DOHH2 (cell line): Measurements from ENCODE around the gene AK6.

Source experiments
- H3F3A ChIP-seq: fragments of 200-600 bp; sonication (generic), shearing (Covaris generic); 2 replicates; pipeline ENCODE4 v1.6.0; 2016; ENCODE audit warnings: antibody characterized with exemption, mild to moderate bottlenecking; ENCODE audit not compliant: control insufficient read depth, insufficient read depth
- H3K27ac ChIP-seq: fragments of 200-600 bp; sonication (generic); 2 replicates; pipeline ENCODE4 v1.5.1; 2014; ENCODE audit warnings: low read depth, mild to moderate bottlenecking, low read length, moderate library complexity
- H3K27me3 ChIP-seq: fragments of 200-600 bp; sonication (generic); 2 replicates; pipeline ENCODE4 v1.6.1; 2014; ENCODE audit warnings: mild to moderate bottlenecking, low read length, mixed read lengths; ENCODE audit not compliant: control insufficient read depth
- H3K36me3 ChIP-seq: fragments of 200-600 bp; sonication (generic); 2 replicates; pipeline ENCODE4 v1.6.1; 2014; ENCODE audit warnings: mild to moderate bottlenecking, low read length, moderate library complexity, mixed read lengths; ENCODE audit not compliant: control insufficient read depth
- H3K4me1 ChIP-seq: fragments of 200-600 bp; sonication (generic); 2 replicates; pipeline ENCODE4 v1.6.1; 2014; ENCODE audit warnings: mild to moderate bottlenecking, low read length, mixed read lengths; ENCODE audit not compliant: control insufficient read depth
- H3K4me2 ChIP-seq: fragments of 200-600 bp; sonication (generic); 2 replicates; pipeline ENCODE4 v1.6.0; 2014; ENCODE audit warnings: mild to moderate bottlenecking, low read length, moderate library complexity
- H3K4me3 ChIP-seq: fragments of 200-600 bp; sonication (generic); 2 replicates; pipeline ENCODE4 v1.5.1; 2014; ENCODE audit warnings: mild to moderate bottlenecking, low read length, mixed read lengths
- H3K79me2 ChIP-seq: fragments of 200-600 bp; sonication (generic); 2 replicates; pipeline ENCODE4 v1.6.1; 2014; ENCODE audit warnings: mild to moderate bottlenecking, low read length, mixed read lengths; ENCODE audit not compliant: control insufficient read depth
- H3K9me2 ChIP-seq: fragments of 200-600 bp; sonication (generic); replicated peaks from 2 replicates; pipeline ENCODE4 v1.6.1; 2014; ENCODE audit warnings: mild to moderate bottlenecking, low read length, mixed read lengths; ENCODE audit not compliant: control insufficient read depth
- H3K9me3 ChIP-seq: fragments of 200-600 bp; sonication (generic); 2 replicates; pipeline ENCODE4 v1.6.1; 2014; ENCODE audit warnings: antibody characterized with exemption, low read length, mixed read lengths; ENCODE audit not compliant: control insufficient read depth, insufficient read depth
- H4K20me1 ChIP-seq: fragments of 200-600 bp; sonication (generic); 2 replicates; pipeline ENCODE4 v1.6.0; 2014; ENCODE audit warnings: low read depth, mild to moderate bottlenecking, antibody characterized with exemption, low read length, moderate library complexity; ENCODE audit not compliant: control insufficient read depth, insufficient read depth
- CTCF ChIP-seq: fragments of 200-600 bp; sonication (generic); IDR thresholded peaks from one replicate; pipeline ENCODE4 v1.5.1; 2014; ENCODE audit warnings: antibody characterized with exemption, mild to moderate bottlenecking, low read depth, low read length; ENCODE audit not compliant: poor library complexity, severe bottlenecking
- EZH2phosphoT487 ChIP-seq: fragments of 200-600 bp; sonication (generic); IDR thresholded peaks from 2 replicates; pipeline ENCODE4 v1.6.1; 2017; ENCODE audit warnings: borderline replicate concordance, mild to moderate bottlenecking, antibody characterized with exemption, low read length, moderate library complexity, mixed read lengths

Gene AK6

GRCh38 chr5:69369340-69370121, at the start of gene AK6, which contains the start of the genes RAD17 and TAF9:
Gene AK6, minus strand, starts transcription at chr5:69369520. Its CDS starts 30 bp downstream, at chr5:69369490.
Gene RAD17, plus strand, starts transcription at chr5:69369818. Its CDS starts 2,391 bp downstream, at chr5:69372209.
Gene TAF9, minus strand, starts transcription at chr5:69369520. Its CDS starts 3,783 bp downstream, at chr5:69365737.
- Histone ChIP-seq H4K20me1 (peaks cover 19% of the 10 kb centered on the region; the same call in 1 of the 2 replicates), H3K9me3 (no peaks in the 10 kb centered on the region), H3K27me3 (no peaks in the 10 kb centered on the region), H3F3A (peaks cover 23% of the 10 kb centered on the region), H3K9me2 (no peaks in the 10 kb centered on the region), H3K4me2 (peak within 1 kb of the TSS; percentile 97), H3K36me3 (peaks cover 73% of the 10 kb centered on the region), H3K27ac (peak within 1 kb of the TSS; percentile 98), H3K4me1 (peaks cover 53% of the 10 kb centered on the region), H3K4me3 (peak within 1 kb of the TSS; percentile 85), H3K79me2 (peaks cover 98% of the 10 kb centered on the region)
- TF ChIP-seq CTCF: no peak
- TF ChIP-seq EZH2phosphoT487: no peak

GRCh38 chr5:69418554-69418953, 49.2 kb upstream of the AK6 start:
- H3K9me2 ChIP-seq: no peaks in the 10 kb centered on the region

DNA sequence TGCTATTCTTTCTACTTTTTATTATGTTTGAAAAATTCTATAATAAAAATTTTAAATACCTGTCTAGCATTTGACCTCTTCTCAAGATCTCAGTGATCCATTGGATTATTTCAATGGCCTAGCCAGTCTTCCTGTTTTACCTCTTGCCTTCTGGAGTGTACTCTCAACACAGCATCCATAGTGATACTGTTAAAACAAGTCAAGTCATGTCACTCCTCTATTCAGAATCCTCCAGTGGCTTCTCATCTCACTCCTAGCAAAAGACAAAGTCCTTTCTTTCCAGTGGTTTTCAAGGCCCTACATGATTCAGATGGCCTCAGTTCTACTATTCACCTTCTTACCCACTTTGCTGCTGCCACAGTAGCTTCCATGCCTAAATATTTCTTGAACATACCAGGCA, 47.4 kb upstream of the AK6 start:
- no peak overlapping the region for H3K27ac ChIP-seq
- H3K79me2 ChIP-seq: no peaks in the 10 kb centered on the region
- H3K4me1 ChIP-seq: no peaks in the 10 kb centered on the region
- peaks cover 9% of the 10 kb centered on the region; the same call in 1 of the 2 replicates for H3F3A ChIP-seq
- TF ChIP-seq CTCF: no peak
- TF ChIP-seq EZH2phosphoT487: no peak
- no peaks in the 10 kb centered on the region for H3K9me2 ChIP-seq
- H3K27me3 ChIP-seq: no peaks in the 10 kb centered on the region
- peaks cover 61% of the 10 kb centered on the region for H3K36me3 ChIP-seq
- H3K4me2 ChIP-seq: no peak overlapping the region
- no peaks in the 10 kb centered on the region for H3K9me3 ChIP-seq
- no peaks in the 10 kb centered on the region for H4K20me1 ChIP-seq
- no peak overlapping the region for H3K4me3 ChIP-seq

More at GRCh38 chr5:69418554-69418953, 49.2 kb upstream of the AK6 start:
- Histone ChIP-seq H3K79me2 (no peaks in the 10 kb centered on the region), H3K27me3 (no peaks in the 10 kb centered on the region), H3K9me3 (no peaks in the 10 kb centered on the region), H3K4me1 (no peaks in the 10 kb centered on the region), H3K27ac (no peak overlapping the region), H3K4me3 (no peak overlapping the region), H4K20me1 (no peaks in the 10 kb centered on the region), H3K36me3 (peaks cover 50% of the 10 kb centered on the region), H3F3A (peaks cover 9% of the 10 kb centered on the region; the same call in 1 of the 2 replicates), H3K4me2 (no peak overlapping the region)
- no peak for TF ChIP-seq EZH2phosphoT487
- TF ChIP-seq CTCF: no peak
